DMS153 (cell line): ENCODE measurements around the gene SURF2.

ENCODE experiments used
- DNase-seq: peaks from one replicate; lab custom pipeline; 2025; lab: John Stamatoyannopoulos, UW

Gene SURF2

DNA sequence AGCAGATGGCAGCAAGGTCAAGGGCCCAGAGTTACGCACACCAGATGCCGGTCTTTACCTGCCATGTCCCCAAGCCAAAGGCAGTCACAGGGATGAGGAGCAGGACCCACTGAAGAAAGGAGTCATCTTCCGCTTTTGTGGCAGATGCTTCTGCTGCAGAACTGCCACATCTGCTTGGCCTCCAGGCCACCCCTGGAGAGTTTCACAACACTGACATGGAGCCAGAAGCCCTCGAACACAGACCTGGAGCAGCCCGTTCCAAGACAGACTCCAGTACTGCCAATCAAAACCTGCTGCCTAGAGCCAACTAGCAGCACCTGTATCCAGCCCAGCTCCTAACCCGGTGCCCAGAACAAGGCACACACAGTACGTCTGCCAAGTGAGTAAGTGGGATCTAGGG, 1.6 kb upstream of the SURF2 start:
- no peak for DNase-seq

- no peak for DNase-seq
These were observed 431 bp upstream of the SURF2 start for GRCh38 chr9:133355881-133356357.

DNA sequence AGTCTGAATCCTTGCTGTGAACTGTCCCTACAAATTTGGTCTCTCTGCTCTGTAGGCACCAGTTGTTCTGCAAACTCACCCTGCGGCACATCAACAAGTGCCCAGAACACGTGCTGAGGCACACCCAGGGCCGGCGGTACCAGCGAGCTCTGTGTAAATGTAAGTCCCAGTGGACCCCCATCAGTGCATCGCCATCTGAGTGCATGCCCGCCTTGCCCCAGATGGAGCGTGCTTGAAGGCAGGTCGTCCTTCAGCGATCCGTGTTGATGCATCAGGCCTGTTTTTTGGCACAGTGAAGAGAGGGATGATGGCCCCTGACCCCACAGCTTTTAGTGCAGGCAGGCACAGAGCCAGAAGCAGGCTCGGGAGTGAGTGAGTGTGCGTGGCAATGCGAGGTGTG, 1.3 kb downstream of the SURF2 start:
- no peak for DNase-seq

GRCh38 chr9:133359399-133360175, 3.2 kb downstream of the SURF2 start:
- no peak for DNase-seq

DNA sequence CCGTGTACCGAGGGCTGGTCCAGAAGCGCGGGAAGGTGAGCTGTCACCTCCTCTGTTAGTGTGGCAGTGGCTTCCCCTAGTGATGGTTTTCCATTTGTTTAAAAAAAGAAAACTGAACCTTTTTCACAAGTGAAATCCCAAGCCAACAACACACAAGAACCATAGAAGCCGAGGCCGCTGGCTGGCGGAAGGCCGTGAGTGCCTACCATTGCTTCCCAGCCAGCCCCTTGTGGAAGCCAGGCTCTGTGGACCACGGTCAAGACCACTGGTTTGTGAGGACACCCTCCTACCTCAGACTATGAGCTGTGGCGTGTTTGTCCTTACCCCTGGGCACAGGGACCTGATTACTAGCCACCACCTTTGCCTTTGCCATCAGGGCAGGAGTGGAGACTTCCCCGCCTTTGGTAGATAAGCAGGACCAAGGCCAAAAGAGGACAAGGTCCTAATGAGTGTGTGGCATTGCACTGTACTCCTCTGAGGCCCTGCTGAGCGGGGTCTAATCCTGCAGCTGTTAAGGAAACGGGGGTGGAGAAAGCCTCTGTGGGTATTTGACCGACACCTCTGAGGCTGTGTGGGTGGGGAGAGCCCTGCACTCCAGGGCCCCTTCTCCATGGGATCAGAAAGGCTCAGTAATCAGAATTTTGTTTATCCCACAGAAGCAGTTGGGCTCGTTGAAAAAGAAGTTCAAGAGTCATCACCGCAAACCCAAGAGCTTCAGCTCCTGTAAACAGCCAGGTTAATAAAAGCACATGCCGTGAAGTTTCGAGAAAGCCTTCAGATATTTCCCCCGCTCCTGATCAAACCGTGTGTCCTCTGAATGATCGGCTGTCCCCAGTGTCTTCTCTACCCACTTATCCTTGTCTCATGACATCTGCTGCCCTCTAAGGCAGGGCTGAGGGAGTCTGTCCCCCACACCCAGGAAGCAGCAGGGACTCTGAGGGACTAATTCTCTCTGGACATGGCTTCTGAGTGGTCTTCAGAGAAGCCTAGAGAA, 4.3 kb downstream of the SURF2 start:
- no peak for DNase-seq

- DNase-seq: no peak
These were observed 5.2 kb downstream of the SURF2 start for GRCh38 chr9:133361507-133362092.

DNA sequence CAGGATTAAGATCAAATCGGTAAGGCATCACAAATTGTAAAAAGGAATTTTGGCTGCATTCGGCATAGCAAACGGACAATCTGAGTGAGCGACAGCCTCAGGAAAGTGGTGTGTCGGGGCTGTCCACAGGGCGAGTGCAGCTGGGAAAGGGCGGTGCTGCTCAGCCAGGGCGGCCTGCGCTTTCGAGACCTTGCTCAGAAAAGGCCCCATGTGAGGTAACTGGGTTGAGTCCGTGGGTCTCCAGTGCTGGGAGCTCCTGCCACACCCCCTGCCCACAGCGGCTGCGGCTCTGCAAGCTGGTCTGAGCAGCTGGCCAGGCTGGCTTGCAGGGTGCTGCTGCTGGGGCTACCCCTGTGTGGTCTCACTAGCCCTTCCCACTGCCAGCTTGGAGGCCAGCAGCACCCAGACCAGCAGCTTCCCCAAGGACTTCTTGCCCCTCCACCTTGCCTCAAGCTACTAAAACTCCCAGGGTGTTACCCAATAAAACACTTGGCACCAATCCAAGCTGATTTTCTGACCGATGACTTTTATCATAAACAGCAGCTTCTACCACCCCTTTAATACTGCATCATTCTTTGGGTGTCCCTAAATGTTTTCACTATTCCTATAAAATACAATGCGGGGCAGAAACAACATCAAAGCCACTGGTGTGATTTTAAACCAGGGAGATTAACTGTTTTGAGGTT, 6.2 kb downstream of the SURF2 start:
- DNase-seq: no peak

DNA sequence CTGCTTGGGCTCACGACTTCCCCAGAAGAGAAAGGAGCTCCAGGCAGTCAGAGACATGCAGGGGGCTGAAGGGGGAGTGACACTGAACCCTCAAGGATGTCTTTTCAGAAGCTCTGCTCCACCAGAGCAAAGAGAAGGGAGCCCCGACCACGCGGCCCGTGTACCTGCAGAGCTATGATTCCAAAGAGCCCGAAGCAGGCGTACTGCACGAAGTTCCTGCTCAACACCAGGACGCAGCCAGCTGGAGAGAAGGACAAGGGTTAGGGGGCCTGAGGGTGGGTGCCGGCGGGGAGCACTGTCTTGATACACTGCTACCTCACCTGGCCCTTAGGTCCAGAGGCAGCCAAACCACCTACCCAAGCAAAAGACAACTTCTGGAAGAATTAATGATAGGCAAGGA, 10.1 kb downstream of the SURF2 start:
- DNase-seq: no peak

DNA sequence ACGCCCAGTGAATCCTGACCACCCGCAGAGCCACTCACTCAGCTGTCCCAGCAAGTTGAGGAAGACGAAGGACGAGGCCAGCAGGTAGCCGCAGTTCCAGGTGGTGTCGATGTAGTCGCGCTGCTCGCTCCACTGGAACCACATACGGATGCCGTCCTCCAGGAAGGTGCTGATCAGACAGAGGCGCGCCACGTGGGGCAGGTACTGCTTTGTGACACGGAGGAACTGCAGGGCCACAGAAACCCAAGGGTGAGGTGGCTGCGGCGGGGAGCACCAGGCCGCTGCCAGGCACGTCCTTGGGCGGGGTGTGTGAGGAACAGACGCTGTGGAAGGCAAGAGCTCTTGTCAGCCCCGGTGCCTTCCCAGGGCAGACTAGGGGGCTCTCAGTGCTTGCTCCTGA, 10.9 kb downstream of the SURF2 start:
- no peak for DNase-seq

DNA sequence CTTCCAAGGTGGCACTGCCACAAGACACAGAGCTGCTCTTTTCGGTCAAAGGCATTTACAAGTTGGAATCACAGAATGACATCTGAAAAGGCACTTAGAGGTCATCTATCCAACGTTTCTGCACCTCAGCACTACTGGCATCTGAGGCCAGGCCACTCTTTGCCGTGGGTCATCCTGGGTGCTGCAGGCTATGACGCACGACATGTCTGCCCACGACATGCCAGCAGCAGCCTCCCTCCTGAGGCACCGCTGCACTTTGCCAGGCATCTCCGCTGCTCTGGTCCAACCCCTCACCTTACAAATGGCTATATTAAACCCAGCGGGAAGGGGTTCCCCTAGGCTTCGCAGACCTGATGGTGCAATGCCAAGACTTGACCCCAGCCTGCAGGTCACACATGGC, 11.4 kb downstream of the SURF2 start:
- DNase-seq: no peak

DNA sequence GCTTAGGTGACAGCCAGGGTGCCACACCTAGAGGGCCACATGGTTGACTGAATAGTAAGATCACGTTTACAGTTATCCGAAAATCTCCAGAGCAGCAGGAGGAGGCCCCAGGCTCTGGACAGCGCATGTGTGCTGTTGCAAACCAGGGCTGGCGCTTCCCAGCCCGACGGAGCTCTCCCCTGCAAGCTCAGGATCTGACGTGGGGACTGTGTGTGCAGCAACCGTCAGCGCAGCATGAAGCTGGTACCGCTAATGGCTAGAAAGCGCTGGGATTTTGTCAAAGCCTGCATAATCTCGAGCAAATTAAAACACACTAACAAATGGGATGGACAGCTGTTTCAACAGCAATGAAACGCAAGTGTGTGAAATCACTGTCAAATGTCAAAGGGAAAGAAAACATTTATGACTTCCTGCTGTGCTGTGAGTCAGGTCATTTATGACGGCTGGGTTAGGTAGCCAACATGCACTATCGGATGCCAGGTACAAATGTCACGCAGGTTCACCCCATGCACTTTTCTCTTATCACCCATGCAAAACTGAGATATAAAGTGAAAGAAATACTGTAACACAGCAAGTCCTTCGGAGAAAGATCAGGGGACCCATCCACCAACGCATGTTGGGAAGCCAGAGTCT, 12.0 kb downstream of the SURF2 start:
- DNase-seq: peak; percentile 95

GRCh38 chr9:133369422-133369821, 13.1 kb downstream of the SURF2 start:
- DNase-seq: no peak

GRCh38 chr9:133369933-133370332, 13.6 kb downstream of the SURF2 start:
- no peak for DNase-seq

GRCh38 chr9:133370685-133371084, 14.3 kb downstream of the SURF2 start:
- DNase-seq: no peak

DNA sequence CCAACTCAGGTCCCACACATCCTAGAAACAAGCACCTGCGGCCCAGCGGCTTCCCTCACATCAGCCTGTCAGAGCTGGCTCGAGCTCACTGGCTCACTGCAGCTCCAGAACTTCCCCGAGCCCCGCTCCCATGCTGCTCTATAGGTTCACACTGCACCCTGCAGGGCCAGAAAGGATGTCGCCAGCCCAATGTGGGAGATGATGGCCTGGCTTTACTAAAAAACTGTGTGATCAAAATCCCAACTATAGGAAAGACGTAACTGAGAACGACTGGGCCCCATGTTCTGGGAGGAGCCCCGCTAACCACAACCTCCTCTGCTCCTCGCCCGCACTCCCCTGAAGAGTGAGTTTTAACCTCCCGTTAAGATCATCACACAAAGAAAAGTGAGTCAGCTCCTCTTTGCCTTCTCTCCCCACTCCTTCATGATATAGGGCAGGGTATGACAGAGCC, 14.9 kb downstream of the SURF2 start:
- no peak for DNase-seq

DNA sequence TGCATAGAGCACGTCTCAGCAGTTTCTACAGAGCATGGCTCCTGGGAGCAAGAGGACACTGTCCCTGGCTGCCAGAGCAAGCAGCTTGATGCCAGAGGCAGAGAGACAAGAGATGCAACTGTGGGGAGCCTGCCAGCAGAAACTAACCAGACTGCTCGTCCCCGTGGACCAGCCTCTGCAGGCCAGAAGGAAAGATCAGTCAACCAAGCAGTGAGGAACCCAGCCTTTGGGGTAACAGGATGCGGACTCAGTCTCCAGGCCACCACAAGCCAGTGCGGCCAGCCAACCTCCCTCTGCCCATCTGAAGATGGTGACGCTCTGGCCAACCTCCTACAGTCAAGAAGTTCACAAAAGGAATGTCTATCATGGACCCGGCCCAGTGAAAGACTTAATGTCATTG, 15.8 kb downstream of the SURF2 start:
- DNase-seq: no peak

DNA sequence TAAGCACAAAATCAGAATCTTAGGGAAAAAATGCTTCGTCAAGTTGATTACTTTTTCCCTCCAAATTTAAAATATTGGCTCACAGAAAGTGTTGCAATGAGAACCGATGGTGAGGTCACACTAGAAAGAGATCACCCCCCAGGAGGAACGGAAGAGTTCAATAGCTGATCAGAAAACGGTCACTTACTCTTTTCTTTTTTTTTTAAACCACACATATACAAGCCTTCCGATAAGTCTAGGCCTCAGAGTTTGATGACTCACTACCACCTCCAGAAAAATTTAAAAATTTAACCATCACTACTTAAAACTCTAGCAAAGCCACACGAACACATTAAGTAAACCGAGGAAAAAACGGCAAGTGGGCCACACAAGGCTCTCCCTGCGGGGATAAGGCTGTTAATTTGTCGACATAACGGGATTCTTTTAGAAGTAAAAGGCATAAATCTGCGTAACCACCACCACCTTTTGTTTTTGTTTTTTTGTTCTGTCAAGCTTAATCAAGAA, 18.3 kb downstream of the SURF2 start:
- no peak for DNase-seq

DNA sequence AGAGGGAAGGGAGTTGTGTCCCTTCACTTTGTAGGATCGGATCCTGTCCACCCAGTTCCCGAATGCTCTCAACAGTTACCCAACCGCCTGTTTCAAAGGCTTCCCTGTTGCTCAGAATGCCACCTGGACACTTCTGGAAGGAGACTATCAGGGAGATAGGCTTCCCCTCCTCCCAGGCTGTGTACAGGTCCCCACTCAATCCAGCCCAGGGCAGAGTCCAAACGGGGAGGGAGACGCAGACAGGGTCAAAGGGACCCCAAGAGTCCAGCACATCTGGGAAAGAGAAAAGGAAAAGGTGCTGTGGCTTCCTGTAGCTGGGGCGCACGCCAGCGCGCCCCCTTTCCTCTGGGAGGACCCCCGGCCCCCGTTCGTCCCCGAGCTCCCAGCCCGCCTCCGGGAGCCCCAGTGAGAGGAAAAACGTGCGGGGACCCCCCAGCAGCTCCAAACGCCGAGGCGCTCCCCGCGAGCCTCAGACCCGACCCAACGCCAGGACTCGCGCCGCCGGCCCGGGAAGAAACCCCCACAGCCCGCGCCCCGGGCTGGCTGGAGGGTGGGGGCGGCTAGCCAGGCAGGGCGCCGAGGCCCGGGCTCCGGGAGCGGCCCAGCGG, 18.9 kb downstream of the SURF2 start:
- no peak for DNase-seq

DNA sequence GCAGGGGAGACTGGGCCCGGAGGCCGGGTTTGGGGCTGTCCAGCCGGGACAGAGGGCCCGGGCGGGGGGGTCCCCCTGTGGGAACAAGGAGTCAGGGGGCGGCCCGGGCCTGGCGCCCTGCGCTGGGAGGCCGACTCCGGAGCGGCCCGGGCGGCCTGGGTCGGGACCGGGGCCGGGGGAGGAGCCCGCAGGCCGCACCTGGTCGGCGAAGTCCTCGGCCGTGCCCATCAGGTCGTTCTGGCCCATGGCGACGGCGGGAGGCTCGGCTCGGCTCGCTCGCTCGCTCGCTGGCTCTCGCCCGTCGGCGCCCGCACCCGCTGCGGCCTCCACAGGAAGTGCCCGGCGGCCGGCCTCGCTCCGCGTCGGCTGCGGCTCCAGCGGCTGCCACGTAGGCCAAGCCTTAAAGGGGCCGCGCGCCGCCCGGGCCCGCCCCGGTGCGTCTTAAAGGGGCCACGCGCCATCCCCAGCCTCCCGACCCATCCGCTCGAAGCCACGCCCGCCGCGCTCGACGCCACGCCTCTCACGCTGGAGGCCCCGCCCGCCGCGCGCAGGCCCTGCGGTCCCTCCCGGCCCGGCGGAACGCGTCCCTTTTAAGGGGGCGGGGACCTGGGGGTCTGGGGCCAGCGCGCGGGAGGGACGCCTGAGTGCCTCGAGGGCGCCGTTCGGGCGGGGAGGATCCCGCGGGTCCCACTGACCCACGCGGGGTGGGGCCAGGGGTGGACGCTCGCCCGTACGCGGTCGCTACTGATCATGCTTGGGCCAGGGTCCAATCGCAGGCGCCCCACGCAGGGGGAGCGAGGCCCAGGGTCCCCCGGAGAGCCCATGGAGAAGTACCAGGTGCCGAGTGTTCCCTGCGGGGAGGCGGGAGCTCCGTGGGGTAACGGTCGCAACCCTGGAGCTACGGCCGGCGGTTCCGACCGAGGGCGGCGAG, 19.6 kb downstream of the SURF2 start, which contains the start of the genes STKLD1 and SURF4:
STKLD1 (plus strand) TSS at position 643 of the 931 bp plus-strand sequence; CDS start at position 751, 108 bp downstream.
SURF4 (minus strand) TSS at position 337 of the 931 bp plus-strand sequence; CDS start at position 246, 91 bp downstream.
- peak; percentile 92 for DNase-seq
